HepG2 (cell line): Measurements from ENCODE around the gene TERC. TPM values are rescaled to one million over a fixed set of nuclear protein-coding genes. Genes with fewer than 3 reads are reported as not detected.

Experiments used
- AGO2 ChIP-seq: fragments of 200-400 bp; formaldehyde crosslinking; optimal IDR thresholded peaks from 2 replicates; pipeline ENCODE3; 2017; ENCODE audit warnings: mild to moderate bottlenecking, low read depth, low read length, moderate library complexity
- CHD2 ChIP-seq: IDR thresholded peaks from 2 replicates; pipeline ENCODE4 v1.6.1; 2011; ENCODE audit warnings: low read depth, low read length, improper control_type of control experiment
- ELF3 ChIP-seq: IDR thresholded peaks from 2 replicates; pipeline ENCODE4 v1.6.1; 2016; ENCODE audit warnings: missing genetic modification reagents, missing compliant biosample characterization
- KAT8 ChIP-seq: IDR thresholded peaks from 2 replicates; pipeline ENCODE4 v1.6.1; 2016; ENCODE audit warnings: missing genetic modification reagents, missing compliant biosample characterization
- MED8 ChIP-seq: sonication (generic); formaldehyde crosslinking; IDR thresholded peaks from 2 replicates; pipeline ENCODE4 v1.8.1; 2023; ENCODE audit warnings: mild to moderate bottlenecking, missing genetic modification reagents; ENCODE audit not compliant: insufficient replicate concordance
- PHF20 ChIP-seq: sonication (generic); formaldehyde crosslinking; IDR thresholded peaks from 2 replicates; pipeline ENCODE4 v1.5.0; 2020; ENCODE audit warnings: mild to moderate bottlenecking, missing genetic modification reagents
- PRMT3 ChIP-seq: sonication (generic); formaldehyde crosslinking; IDR thresholded peaks from 2 replicates; pipeline ENCODE4 v1.8.1; 2022; ENCODE audit warnings: low read depth, mild to moderate bottlenecking, moderate library complexity, missing genetic modification reagents, borderline replicate concordance
- RORA ChIP-seq: sonication (generic); formaldehyde crosslinking; IDR thresholded peaks from 2 replicates; pipeline ENCODE4 v1.5.0; 2020; ENCODE audit warnings: mild to moderate bottlenecking, missing genetic modification reagents, moderate library complexity
- SIN3A ChIP-seq: IDR thresholded peaks from 2 replicates; pipeline ENCODE4 v1.6.1; 2011; ENCODE audit warnings: low read depth, mild to moderate bottlenecking, control low read depth, low read length, borderline replicate concordance
- SKI ChIP-seq: fragments of 450-650 bp; IDR thresholded peaks from one replicate; pipeline ENCODE4 v1.6.1; 2018; ENCODE audit warnings: mild to moderate bottlenecking; ENCODE audit not compliant: partially characterized antibody
- SPEN ChIP-seq: sonication (generic); formaldehyde crosslinking; IDR thresholded peaks from 2 replicates; pipeline ENCODE4 v1.5.1; 2020; ENCODE audit warnings: low read depth, mild to moderate bottlenecking, missing genetic modification reagents
- TBP ChIP-seq: sonication (generic); formaldehyde crosslinking; IDR thresholded peaks from 2 replicates; pipeline ENCODE4 v1.5.0; 2020; ENCODE audit warnings: missing genetic modification reagents
- ZNF619 ChIP-seq: sonication (generic); formaldehyde crosslinking; IDR thresholded peaks from 2 replicates; pipeline ENCODE4 v1.4.0; 2020; ENCODE audit warnings: mild to moderate bottlenecking, missing genetic modification reagents
- ZNF703 ChIP-seq: sonication (generic); formaldehyde crosslinking; IDR thresholded peaks from 2 replicates; pipeline ENCODE4 v1.5.1; 2020; ENCODE audit warnings: missing genetic modification reagents, mild to moderate bottlenecking, moderate library complexity, borderline replicate concordance
- ZNF713 ChIP-seq: sonication (generic); formaldehyde crosslinking; IDR thresholded peaks from 2 replicates; pipeline ENCODE4 v1.4.0; 2020; ENCODE audit warnings: mild to moderate bottlenecking, missing genetic modification reagents
- ZNF766 ChIP-seq: sonication (generic); formaldehyde crosslinking; IDR thresholded peaks from 2 replicates; pipeline ENCODE4 v1.5.0; 2020; ENCODE audit warnings: missing genetic modification reagents, borderline replicate concordance
- polyA plus RNA-seq, 8 experiments: library from polyadenylated mRNA; depleted of rRNA in 3 of 8; stranded (reverse) in 7 of 8; unstranded in 1 of 8; fragments of >200 nt; fragmentation: Illumina TruSeq in 4 of 8; extraction: Trizol in 4 of 8; gene quantifications; 2 replicates each; pipeline versions ENCODE4 v1.2.1 to v1.2.3, GENCODE V29; 2011 to 2016; ENCODE audit warnings: low read depth in 4 of 8, missing spikeins in 1 of 8, mixed read lengths in 1 of 8; ENCODE audit not compliant: insufficient read depth in 1 of 8
- total RNA-seq, 5 experiments: library from RNA; depleted of rRNA; stranded (reverse); fragments of >200 nt; fragmentation: Illumina TruSeq; extraction: Trizol; gene quantifications; 2 replicates each; pipeline ENCODE4 v1.2.3, GENCODE V29; 2016; ENCODE audit warnings: low read depth in 1 of 5
- TF ChIP-seq, protein P1 (sequence below): sonication (generic); formaldehyde crosslinking; IDR thresholded peaks from 2 replicates; pipeline ENCODE4 v1.4.0; 2020; ENCODE audit warnings: mild to moderate bottlenecking, low read depth, missing genetic modification reagents
- TF ChIP-seq, protein P2 (sequence below): sonication (generic); formaldehyde crosslinking; IDR thresholded peaks from 2 replicates; pipeline ENCODE4 v1.5.1; 2020; ENCODE audit warnings: missing genetic modification reagents, mild to moderate bottlenecking, borderline replicate concordance
- TF ChIP-seq, protein P3 (sequence below): sonication (generic); formaldehyde crosslinking; conservative IDR thresholded peaks from 2 replicates; pipeline ENCODE4 v1.8.0; 2022; ENCODE audit warnings: missing genetic modification reagents

The TERC gene
- total and polyA plus RNA-seq, 2 of the 13 experiments (the other 11 are each of a cell fraction or from before 2014, with no cell fraction given) = 1.3 to 74.6 TPM

DNA sequence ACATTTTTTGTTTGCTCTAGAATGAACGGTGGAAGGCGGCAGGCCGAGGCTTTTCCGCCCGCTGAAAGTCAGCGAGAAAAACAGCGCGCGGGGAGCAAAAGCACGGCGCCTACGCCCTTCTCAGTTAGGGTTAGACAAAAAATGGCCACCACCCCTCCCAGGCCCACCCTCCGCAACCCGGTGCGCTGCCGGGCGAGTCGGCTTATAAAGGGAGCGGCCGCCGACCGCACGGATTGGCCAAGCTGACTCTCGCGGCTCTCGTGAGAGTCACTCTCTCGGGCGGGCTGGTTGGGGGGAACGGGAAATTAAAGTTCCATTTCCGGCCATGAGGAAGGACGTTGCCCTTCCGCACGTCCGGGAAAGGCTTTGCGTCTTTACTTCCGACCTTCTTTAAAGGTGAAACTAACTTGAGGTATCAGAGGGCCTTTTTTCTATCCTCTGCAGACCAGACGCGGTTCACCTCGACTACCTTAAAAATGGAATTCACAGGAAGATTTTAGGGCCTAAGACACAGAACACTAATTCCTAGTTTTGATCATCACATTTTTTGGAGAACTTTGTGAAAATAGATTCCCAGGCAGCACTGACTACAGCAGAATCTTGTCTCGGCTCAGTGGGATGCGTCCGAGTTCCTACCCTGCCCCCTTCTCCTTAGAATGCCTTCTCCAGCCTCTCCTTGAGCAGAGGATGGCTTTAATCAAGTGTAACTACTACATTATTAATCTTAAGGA lies at the start of gene TERC (continued):
- TF ChIP-seq, protein P1, sequence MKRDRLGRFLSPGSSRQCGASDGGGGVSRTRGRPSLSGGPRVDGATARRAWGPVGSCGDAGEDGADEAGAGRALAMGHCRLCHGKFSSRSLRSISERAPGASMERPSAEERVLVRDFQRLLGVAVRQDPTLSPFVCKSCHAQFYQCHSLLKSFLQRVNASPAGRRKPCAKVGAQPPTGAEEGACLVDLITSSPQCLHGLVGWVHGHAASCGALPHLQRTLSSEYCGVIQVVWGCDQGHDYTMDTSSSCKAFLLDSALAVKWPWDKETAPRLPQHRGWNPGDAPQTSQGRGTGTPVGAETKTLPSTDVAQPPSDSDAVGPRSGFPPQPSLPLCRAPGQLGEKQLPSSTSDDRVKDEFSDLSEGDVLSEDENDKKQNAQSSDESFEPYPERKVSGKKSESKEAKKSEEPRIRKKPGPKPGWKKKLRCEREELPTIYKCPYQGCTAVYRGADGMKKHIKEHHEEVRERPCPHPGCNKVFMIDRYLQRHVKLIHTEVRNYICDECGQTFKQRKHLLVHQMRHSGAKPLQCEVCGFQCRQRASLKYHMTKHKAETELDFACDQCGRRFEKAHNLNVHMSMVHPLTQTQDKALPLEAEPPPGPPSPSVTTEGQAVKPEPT (CRISPR knock-in tag) = peak; percentile 88; the same call in 1 of the 2 replicates
- TF ChIP-seq TBP (no peak), CHD2 (peak; percentile 95), ZNF766 (CRISPR knock-in tag) (no peak), SPEN (CRISPR knock-in tag) (peak; percentile 59), PRMT3 (CRISPR knock-in tag) (no peak), ELF3 (CRISPR knock-in tag) (peak; percentile 71), MED8 (CRISPR knock-in tag) (no peak), ZNF713 (CRISPR knock-in tag) (0 out of 2 replicates have a peak, but pooled peaks have one; percentile 3), SKI (no peak), ZNF703 (CRISPR knock-in tag) (no peak), KAT8 (peak; percentile 86), PHF20 (CRISPR knock-in tag) (peak; percentile 70), SIN3A (0 out of 2 replicates have a peak, but pooled peaks have one; percentile 22), ZNF619 (CRISPR knock-in tag) (no peak), AGO2 (peak; percentile 73), RORA (CRISPR knock-in tag) (no peak)
- TF ChIP-seq, protein P2, sequence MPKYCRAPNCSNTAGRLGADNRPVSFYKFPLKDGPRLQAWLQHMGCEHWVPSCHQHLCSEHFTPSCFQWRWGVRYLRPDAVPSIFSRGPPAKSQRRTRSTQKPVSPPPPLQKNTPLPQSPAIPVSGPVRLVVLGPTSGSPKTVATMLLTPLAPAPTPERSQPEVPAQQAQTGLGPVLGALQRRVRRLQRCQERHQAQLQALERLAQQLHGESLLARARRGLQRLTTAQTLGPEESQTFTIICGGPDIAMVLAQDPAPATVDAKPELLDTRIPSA = 0 out of 2 replicates have a peak, but pooled peaks have one; percentile 12
- TF ChIP-seq, protein P3, sequence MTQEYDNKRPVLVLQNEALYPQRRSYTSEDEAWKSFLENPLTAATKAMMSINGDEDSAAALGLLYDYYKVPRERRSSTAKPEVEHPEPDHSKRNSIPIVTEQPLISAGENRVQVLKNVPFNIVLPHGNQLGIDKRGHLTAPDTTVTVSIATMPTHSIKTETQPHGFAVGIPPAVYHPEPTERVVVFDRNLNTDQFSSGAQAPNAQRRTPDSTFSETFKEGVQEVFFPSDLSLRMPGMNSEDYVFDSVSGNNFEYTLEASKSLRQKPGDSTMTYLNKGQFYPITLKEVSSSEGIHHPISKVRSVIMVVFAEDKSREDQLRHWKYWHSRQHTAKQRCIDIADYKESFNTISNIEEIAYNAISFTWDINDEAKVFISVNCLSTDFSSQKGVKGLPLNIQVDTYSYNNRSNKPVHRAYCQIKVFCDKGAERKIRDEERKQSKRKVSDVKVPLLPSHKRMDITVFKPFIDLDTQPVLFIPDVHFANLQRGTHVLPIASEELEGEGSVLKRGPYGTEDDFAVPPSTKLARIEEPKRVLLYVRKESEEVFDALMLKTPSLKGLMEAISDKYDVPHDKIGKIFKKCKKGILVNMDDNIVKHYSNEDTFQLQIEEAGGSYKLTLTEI (CRISPR knock-in tag) = no peak
